SK-MEL-5 (cell line): ENCODE measurements around the gene C10orf105. TPM values are rescaled to one million over a fixed set of nuclear protein-coding genes. Genes with fewer than 3 reads are reported as not detected.

ENCODE experiments used
- DNase-seq: peaks from one replicate; pipeline ENCODE4 v3.0.0-alpha.2; 2016; ENCODE audit warnings: low read depth, low spot score
- in situ Hi-C: cut with HindIII; loops from 2 replicates; pipeline ENCODE4 v1.10.0; 2016; ENCODE audit warnings: low sequenced_read_pairs, high pct_unique_total_duplicates, low pct_unique_long_range_greater_than_20kb
- total RNA-seq: library from RNA; depleted of rRNA; stranded (reverse); fragments of >200 nt; shearing (Covaris generic); gene quantifications from 2 replicates; pipeline ENCODE4 v1.2.3, GENCODE V29; 2014; rRNA removed

The C10orf105 gene
- total RNA-seq, 1 experiment from 2014 or later = not detected

- in situ Hi-C loops = no loop called here
- DNase-seq = no peak
Observed at GRCh38 chr10:71671994-71672946, 47.3 kb downstream of the C10orf105 start.

GRCh38 chr10:71667387-71667752, 52.2 kb downstream of the C10orf105 start:
- DNase-seq = no peak
- in situ Hi-C loops = no loop called here

GRCh38 chr10:71666639-71667386, 52.8 kb downstream of the C10orf105 start:
- no peak for DNase-seq
- in situ Hi-C loops = no loop called here

DNA sequence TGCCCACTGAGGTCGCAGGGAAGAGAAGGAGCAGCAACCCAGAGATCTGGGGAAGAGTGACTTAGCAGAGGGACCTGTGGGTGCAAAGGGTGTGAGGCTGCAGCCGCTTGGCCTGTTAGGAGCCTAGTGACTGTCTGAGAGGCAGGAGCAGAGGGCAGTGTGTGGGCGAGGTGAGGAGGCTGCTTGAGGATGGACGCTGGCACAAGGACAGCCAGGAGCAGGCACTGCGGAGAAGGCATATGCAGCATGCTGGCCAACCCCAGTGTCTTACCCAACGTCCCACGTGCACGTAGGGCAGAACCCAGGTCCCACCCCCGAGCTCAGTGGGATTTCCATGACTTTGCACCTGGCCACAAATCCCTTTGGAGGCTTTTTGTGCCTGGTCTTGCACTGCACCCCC, 54.1 kb downstream of the C10orf105 start:
- no peak for DNase-seq
- in situ Hi-C loops = no loop called here

GRCh38 chr10:71664585-71664984, 55.0 kb downstream of the C10orf105 start:
- in situ Hi-C loops = no loop called here
- DNase-seq = no peak

DNA sequence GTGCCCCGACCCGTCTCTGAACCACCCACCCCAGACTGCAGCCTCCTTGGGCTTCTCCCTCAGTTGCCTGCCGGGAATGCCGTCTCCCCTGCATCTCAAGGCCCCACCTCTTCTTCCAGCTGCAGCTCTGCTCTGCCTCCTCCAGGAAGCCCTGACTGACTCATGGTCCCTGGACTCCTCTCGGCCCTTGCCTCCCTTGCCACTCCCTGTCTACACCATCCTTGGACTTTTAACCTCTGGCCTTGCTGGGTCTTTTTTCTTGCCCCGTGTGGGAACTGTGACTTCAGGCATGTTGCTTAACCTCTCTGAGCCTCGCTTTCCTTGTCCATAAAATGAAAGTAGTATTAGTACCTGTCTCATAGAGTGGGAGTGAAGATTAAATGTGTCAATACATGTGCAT, 56.3 kb downstream of the C10orf105 start:
- in situ Hi-C loops = no loop called here
- no peak for DNase-seq

DNA sequence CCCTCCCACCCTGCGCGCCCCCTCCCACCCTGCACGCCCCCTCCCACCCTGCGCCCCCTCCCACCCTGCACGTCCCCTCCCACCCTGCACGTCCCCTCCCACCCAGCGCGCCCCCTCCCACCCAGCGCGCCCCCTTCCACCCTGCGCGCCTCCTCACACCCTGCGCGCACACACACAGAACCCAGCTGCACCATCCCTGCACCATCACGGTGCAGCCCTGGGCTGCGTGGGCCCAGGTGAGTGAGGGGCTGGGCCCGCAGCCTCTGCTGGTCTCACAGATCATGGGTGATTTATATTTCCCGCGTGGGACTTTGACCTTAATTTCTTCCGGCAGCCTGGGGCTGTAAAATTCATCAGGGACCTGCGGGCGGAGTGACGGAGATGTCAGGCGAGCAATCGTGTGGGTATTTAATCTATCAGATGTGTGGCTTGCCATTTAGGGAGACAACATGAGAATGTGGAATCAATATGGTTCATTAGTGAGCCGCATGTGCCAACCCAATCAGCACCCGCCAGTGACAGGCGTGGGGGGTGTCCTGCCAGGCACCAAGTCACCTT, 57.7 kb downstream of the C10orf105 start:
- in situ Hi-C loops = no loop called here
- no peak for DNase-seq

Other genes with a start within 250 kb of the C10orf105 start
- 0.40 and 1.2 TPM in 2 replicates for gene VSIR, start 53.7 kb upstream of the C10orf105 start, total RNA-seq
- gene PSAP, start 131.5 kb upstream of the C10orf105 start, total RNA-seq = 1,457 and 1,499 TPM in 2 replicates
- 3.1 and 3.5 TPM in 2 replicates for gene CHST3, start 244.6 kb upstream of the C10orf105 start, total RNA-seq